GM23338 (cell line): ENCODE results near the gene ACSF3. TPM values are rescaled to one million over a fixed set of nuclear protein-coding genes. Genes with fewer than 3 reads are reported as not detected.

Experiments
- ATAC-seq: fragments of 200-7000 bp; cut with Tn5 transposase; 3 replicates; pipeline ENCODE4 v1.9.1; 2020
- DNase-seq: peaks from one replicate; pipeline ENCODE4 v3.0.0-alpha.2; 2015; ENCODE audit warnings: low spot score
- H2AFZ ChIP-seq: fragments of 200-600 bp; sonication (generic); 2 replicates; pipeline ENCODE4 v1.8.0; 2016; ENCODE audit warnings: antibody characterized with exemption, mild to moderate bottlenecking, moderate library complexity
- H3F3A ChIP-seq: fragments of 200-600 bp; sonication (generic); replicated peaks from 2 replicates; pipeline ENCODE4 v1.8.0; 2017; ENCODE audit warnings: antibody characterized with exemption, mixed run types, low read depth
- H3K27ac ChIP-seq: fragments of 200-600 bp; sonication (generic); 2 replicates; pipeline ENCODE4 v1.6.1; 2016; ENCODE audit warnings: low read depth
- H3K27me3 ChIP-seq: fragments of 200-600 bp; sonication (generic); 2 replicates; pipeline ENCODE4 v1.8.0; 2016; ENCODE audit warnings: mild to moderate bottlenecking, mixed run types, moderate library complexity; ENCODE audit not compliant: insufficient read depth
- H3K36me3 ChIP-seq: fragments of 200-600 bp; sonication (generic); 2 replicates; pipeline ENCODE4 v1.8.0; 2016; ENCODE audit warnings: mild to moderate bottlenecking; ENCODE audit not compliant: insufficient read depth
- H3K4me1 ChIP-seq: fragments of 200-600 bp; sonication (generic); 2 replicates; pipeline ENCODE4 v1.8.0; 2016; ENCODE audit warnings: mild to moderate bottlenecking, moderate library complexity; ENCODE audit not compliant: insufficient read depth
- H3K4me2 ChIP-seq: fragments of 200-600 bp; sonication (generic); 2 replicates; pipeline ENCODE4 v1.7.1; 2017; ENCODE audit warnings: mixed run types
- H3K4me3 ChIP-seq: fragments of 200-600 bp; sonication (generic); 2 replicates; pipeline ENCODE4 v1.6.1; 2016; ENCODE audit warnings: mixed run types
- H3K79me2 ChIP-seq: fragments of 200-600 bp; sonication (generic); replicated peaks from 2 replicates; pipeline ENCODE4 v1.8.0; 2017; ENCODE audit warnings: mild to moderate bottlenecking; ENCODE audit not compliant: insufficient read depth
- H3K9me2 ChIP-seq: fragments of 200-600 bp; sonication (generic); 2 replicates; pipeline ENCODE4 v1.8.0; 2017; ENCODE audit not compliant: insufficient read depth
- H4K20me1 ChIP-seq: fragments of 200-600 bp; sonication (generic); replicated peaks from 2 replicates; pipeline ENCODE4 v1.8.0; 2017; ENCODE audit warnings: mild to moderate bottlenecking; ENCODE audit not compliant: insufficient read depth
- H3K27ac Mint-ChIP-seq: 2 replicates; pipeline ENCODE4 v1.8.0; 2020; ENCODE audit warnings: inconsistent platforms, mild to moderate bottlenecking, moderate library complexity, mixed read lengths
- H3K27me3 Mint-ChIP-seq: 3 replicates; pipeline ENCODE4 v1.8.0; 2022; ENCODE audit warnings: low read depth, mild to moderate bottlenecking, moderate library complexity, mixed read lengths, inconsistent platforms; ENCODE audit not compliant: insufficient read depth, poor library complexity
- H3K36me3 Mint-ChIP-seq: 3 replicates; pipeline ENCODE4 v1.8.0; 2021; ENCODE audit warnings: low read depth, mild to moderate bottlenecking, inconsistent platforms, moderate library complexity, mixed read lengths
- H3K4me1 Mint-ChIP-seq: 3 replicates; pipeline ENCODE4 v1.8.0; 2020; ENCODE audit warnings: mild to moderate bottlenecking, inconsistent platforms, mixed read lengths
- H3K4me3 Mint-ChIP-seq: 3 replicates; pipeline ENCODE4 v1.8.0; 2021; ENCODE audit warnings: moderate library complexity, mild to moderate bottlenecking, inconsistent platforms, mixed read lengths
- H3K9me3 Mint-ChIP-seq: 3 replicates; pipeline ENCODE4 v1.8.0; 2020; ENCODE audit warnings: moderate library complexity, mild to moderate bottlenecking, inconsistent platforms, mixed read lengths
- CREB1 ChIP-seq: fragments of 250-450 bp; sonication (Bioruptor Pico); IDR thresholded peaks from 2 replicates; pipeline ENCODE4 v1.5.0; 2020; ENCODE audit warnings: low read depth, mild to moderate bottlenecking, moderate library complexity
- EZH2 ChIP-seq: fragments of 200-600 bp; sonication (generic); IDR thresholded peaks from one replicate; pipeline ENCODE4 v1.8.0; 2017; ENCODE audit warnings: antibody characterized with exemption, mild to moderate bottlenecking, low read depth; ENCODE audit not compliant: unreplicated experiment
- EZH2phosphoT487 ChIP-seq: fragments of 200-600 bp; sonication (generic); IDR thresholded peaks from one replicate; pipeline ENCODE4 v1.8.1; 2018; ENCODE audit warnings: antibody characterized with exemption; ENCODE audit not compliant: unreplicated experiment
- JUNB ChIP-seq: IDR thresholded peaks from one replicate; pipeline ENCODE4 v1.6.1; 2016; ENCODE audit warnings: antibody characterized with exemption; ENCODE audit not compliant: unreplicated experiment
- NANOG ChIP-seq: IDR thresholded peaks from 2 replicates; pipeline ENCODE4 v1.6.1; 2016; ENCODE audit warnings: antibody characterized with exemption, borderline replicate concordance
- POLR2AphosphoS5 ChIP-seq: IDR thresholded peaks from 2 replicates; pipeline ENCODE4 v1.6.1; 2016; ENCODE audit warnings: antibody characterized with exemption, low read depth
- STAT1 ChIP-seq: IDR thresholded peaks from one replicate; pipeline ENCODE4 v1.6.1; 2016; ENCODE audit warnings: antibody characterized with exemption; ENCODE audit not compliant: unreplicated experiment
- ZNF114 ChIP-seq: fragments of 250-450 bp; sonication (Bioruptor Pico); IDR thresholded peaks from 2 replicates; pipeline ENCODE4 v1.5.0; 2020; ENCODE audit warnings: mild to moderate bottlenecking, moderate library complexity
- ZNF331 ChIP-seq: fragments of 250-450 bp; sonication (Bioruptor Pico); IDR thresholded peaks from 2 replicates; pipeline ENCODE4 v1.5.0; 2020; ENCODE audit warnings: low read depth, mild to moderate bottlenecking, moderate library complexity
- polyA plus RNA-seq: library from polyadenylated mRNA; unstranded; fragments of >200 nt; fragmentation: Nextera tagmentation; extraction: Ambion mirVana; gene quantifications from 2 replicates; pipeline ENCODE4 v1.2.1, GENCODE V29; 2016
- total RNA-seq: library from RNA; depleted of rRNA; stranded (reverse); fragments of >200 nt; shearing (Covaris generic); gene quantifications from 2 replicates; pipeline ENCODE4 v1.2.3, GENCODE V29; 2014
- TF ChIP-seq, protein P1 (sequence below): IDR thresholded peaks from one replicate; pipeline ENCODE4 v1.6.1; 2018; ENCODE audit warnings: antibody characterized with exemption; ENCODE audit not compliant: unreplicated experiment
- TF ChIP-seq, protein P2 (sequence below): fragments of 250-450 bp; sonication (Bioruptor Pico); IDR thresholded peaks from 2 replicates; pipeline ENCODE4 v1.5.0; 2020; ENCODE audit warnings: mild to moderate bottlenecking, moderate library complexity
- TF ChIP-seq, protein P3 (sequence below): IDR thresholded peaks from 2 replicates; pipeline ENCODE4 v1.6.1; 2016; ENCODE audit warnings: antibody characterized with exemption
- TF ChIP-seq, protein P4 (sequence below), 2 experiments: fragments of 200-600 bp in 1 of 2; sonication (generic) in 1 of 2; conservative IDR thresholded peaks; 2 replicates each; pipeline versions ENCODE4 v1.5.1 to v1.6.1; 2016 to 2017; ENCODE audit warnings: antibody characterized with exemption in 2 of 2, low read depth in 2 of 2, mild to moderate bottlenecking in 2 of 2, moderate library complexity in 1 of 2

The ACSF3 gene
- total and polyA plus RNA-seq, 2 experiments from 2014 or later = 12.8 to 23.1 TPM

DNA sequence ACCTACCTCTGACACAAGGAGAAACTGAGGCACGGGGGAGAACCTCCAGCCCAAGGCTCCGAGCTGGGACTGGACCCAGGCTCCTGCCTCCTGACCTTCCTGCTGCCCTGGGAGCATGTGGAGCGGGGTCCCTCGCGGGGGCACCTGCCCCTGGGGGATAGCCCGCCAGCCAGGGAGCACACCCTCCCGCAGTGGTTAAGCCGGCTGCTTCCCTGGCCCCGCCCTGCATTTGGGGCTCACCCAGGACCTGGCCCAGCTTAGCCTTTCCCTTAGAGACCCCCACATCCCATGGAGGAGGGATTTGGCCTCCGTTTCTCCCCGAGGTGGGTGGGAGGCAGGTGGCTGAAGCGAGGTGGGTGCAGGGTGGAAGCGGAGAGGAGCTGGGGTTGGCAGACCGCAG lies 76.1 kb downstream of the ACSF3 start:
- ATAC-seq = no peak
- Histone ChIP-seq H2AFZ (no peak overlapping the region), H3K9me2 (no peaks in the 10 kb centered on the region), H3K4me2 (no peak overlapping the region), H3K79me2 (no peaks in the 10 kb centered on the region), H3K27me3 (no peaks in the 10 kb centered on the region), H3K36me3 (no peaks in the 10 kb centered on the region), H3K27ac (no peak overlapping the region), H3K4me3 (no peak overlapping the region), H3K4me1 (peaks cover 12% of the 10 kb centered on the region), H4K20me1 (no peaks in the 10 kb centered on the region), H3F3A (no peaks in the 10 kb centered on the region)
- Mint-ChIP-seq H3K27me3 (peaks cover 12% of the 10 kb centered on the region), H3K9me3 (no peaks in the 10 kb centered on the region), H3K36me3 (no peaks in the 10 kb centered on the region), H3K27ac (no peak overlapping the region), H3K4me3 (no peak overlapping the region), H3K4me1 (peaks cover 16% of the 10 kb centered on the region)
- DNase-seq = no peak
- TF ChIP-seq ZNF114 (CRISPR knock-in tag) = no peak
- no peak for TF ChIP-seq POLR2AphosphoS5
- TF ChIP-seq, protein P1, sequence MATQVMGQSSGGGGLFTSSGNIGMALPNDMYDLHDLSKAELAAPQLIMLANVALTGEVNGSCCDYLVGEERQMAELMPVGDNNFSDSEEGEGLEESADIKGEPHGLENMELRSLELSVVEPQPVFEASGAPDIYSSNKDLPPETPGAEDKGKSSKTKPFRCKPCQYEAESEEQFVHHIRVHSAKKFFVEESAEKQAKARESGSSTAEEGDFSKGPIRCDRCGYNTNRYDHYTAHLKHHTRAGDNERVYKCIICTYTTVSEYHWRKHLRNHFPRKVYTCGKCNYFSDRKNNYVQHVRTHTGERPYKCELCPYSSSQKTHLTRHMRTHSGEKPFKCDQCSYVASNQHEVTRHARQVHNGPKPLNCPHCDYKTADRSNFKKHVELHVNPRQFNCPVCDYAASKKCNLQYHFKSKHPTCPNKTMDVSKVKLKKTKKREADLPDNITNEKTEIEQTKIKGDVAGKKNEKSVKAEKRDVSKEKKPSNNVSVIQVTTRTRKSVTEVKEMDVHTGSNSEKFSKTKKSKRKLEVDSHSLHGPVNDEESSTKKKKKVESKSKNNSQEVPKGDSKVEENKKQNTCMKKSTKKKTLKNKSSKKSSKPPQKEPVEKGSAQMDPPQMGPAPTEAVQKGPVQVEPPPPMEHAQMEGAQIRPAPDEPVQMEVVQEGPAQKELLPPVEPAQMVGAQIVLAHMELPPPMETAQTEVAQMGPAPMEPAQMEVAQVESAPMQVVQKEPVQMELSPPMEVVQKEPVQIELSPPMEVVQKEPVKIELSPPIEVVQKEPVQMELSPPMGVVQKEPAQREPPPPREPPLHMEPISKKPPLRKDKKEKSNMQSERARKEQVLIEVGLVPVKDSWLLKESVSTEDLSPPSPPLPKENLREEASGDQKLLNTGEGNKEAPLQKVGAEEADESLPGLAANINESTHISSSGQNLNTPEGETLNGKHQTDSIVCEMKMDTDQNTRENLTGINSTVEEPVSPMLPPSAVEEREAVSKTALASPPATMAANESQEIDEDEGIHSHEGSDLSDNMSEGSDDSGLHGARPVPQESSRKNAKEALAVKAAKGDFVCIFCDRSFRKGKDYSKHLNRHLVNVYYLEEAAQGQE = no peak
- TF ChIP-seq EZH2phosphoT487 = no peak
- TF ChIP-seq, protein P2, sequence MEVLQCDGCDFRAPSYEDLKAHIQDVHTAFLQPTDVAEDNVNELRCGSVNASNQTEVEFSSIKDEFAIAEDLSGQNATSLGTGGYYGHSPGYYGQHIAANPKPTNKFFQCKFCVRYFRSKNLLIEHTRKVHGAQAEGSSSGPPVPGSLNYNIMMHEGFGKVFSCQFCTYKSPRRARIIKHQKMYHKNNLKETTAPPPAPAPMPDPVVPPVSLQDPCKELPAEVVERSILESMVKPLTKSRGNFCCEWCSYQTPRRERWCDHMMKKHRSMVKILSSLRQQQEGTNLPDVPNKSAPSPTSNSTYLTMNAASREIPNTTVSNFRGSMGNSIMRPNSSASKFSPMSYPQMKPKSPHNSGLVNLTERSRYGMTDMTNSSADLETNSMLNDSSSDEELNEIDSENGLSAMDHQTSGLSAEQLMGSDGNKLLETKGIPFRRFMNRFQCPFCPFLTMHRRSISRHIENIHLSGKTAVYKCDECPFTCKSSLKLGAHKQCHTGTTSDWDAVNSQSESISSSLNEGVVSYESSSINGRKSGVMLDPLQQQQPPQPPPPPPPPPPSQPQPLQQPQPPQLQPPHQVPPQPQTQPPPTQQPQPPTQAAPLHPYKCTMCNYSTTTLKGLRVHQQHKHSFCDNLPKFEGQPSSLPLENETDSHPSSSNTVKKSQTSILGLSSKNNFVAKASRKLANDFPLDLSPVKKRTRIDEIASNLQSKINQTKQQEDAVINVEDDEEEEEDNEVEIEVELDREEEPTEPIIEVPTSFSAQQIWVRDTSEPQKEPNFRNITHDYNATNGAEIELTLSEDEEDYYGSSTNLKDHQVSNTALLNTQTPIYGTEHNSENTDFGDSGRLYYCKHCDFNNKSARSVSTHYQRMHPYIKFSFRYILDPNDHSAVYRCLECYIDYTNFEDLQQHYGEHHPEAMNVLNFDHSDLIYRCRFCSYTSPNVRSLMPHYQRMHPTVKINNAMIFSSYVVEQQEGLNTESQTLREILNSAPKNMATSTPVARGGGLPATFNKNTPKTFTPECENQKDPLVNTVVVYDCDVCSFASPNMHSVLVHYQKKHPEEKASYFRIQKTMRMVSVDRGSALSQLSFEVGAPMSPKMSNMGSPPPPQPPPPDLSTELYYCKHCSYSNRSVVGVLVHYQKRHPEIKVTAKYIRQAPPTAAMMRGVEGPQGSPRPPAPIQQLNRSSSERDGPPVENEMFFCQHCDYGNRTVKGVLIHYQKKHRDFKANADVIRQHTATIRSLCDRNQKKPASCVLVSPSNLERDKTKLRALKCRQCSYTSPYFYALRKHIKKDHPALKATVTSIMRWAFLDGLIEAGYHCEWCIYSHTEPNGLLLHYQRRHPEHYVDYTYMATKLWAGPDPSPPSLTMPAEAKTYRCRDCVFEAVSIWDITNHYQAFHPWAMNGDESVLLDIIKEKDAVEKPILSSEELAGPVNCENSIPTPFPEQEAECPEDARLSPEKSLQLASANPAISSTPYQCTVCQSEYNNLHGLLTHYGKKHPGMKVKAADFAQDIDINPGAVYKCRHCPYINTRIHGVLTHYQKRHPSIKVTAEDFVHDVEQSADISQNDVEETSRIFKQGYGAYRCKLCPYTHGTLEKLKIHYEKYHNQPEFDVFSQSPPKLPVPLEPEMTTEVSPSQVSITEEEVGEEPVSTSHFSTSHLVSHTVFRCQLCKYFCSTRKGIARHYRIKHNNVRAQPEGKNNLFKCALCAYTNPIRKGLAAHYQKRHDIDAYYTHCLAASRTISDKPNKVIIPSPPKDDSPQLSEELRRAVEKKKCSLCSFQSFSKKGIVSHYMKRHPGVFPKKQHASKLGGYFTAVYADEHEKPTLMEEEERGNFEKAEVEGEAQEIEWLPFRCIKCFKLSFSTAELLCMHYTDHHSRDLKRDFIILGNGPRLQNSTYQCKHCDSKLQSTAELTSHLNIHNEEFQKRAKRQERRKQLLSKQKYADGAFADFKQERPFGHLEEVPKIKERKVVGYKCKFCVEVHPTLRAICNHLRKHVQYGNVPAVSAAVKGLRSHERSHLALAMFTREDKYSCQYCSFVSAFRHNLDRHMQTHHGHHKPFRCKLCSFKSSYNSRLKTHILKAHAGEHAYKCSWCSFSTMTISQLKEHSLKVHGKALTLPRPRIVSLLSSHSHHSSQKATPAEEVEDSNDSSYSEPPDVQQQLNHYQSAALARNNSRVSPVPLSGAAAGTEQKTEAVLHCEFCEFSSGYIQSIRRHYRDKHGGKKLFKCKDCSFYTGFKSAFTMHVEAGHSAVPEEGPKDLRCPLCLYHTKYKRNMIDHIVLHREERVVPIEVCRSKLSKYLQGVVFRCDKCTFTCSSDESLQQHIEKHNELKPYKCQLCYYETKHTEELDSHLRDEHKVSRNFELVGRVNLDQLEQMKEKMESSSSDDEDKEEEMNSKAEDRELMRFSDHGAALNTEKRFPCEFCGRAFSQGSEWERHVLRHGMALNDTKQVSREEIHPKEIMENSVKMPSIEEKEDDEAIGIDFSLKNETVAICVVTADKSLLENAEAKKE (CRISPR knock-in tag) = no peak
- TF ChIP-seq, protein P3, sequence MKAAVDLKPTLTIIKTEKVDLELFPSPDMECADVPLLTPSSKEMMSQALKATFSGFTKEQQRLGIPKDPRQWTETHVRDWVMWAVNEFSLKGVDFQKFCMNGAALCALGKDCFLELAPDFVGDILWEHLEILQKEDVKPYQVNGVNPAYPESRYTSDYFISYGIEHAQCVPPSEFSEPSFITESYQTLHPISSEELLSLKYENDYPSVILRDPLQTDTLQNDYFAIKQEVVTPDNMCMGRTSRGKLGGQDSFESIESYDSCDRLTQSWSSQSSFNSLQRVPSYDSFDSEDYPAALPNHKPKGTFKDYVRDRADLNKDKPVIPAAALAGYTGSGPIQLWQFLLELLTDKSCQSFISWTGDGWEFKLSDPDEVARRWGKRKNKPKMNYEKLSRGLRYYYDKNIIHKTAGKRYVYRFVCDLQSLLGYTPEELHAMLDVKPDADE = no peak
- TF ChIP-seq EZH2 = no peak
- no peak for TF ChIP-seq CREB1 (CRISPR knock-in tag)
- no peak for TF ChIP-seq STAT1
- TF ChIP-seq ZNF331 (CRISPR knock-in tag) = no peak
- no peak for TF ChIP-seq NANOG
- TF ChIP-seq JUNB = no peak
- TF ChIP-seq, protein P4, sequence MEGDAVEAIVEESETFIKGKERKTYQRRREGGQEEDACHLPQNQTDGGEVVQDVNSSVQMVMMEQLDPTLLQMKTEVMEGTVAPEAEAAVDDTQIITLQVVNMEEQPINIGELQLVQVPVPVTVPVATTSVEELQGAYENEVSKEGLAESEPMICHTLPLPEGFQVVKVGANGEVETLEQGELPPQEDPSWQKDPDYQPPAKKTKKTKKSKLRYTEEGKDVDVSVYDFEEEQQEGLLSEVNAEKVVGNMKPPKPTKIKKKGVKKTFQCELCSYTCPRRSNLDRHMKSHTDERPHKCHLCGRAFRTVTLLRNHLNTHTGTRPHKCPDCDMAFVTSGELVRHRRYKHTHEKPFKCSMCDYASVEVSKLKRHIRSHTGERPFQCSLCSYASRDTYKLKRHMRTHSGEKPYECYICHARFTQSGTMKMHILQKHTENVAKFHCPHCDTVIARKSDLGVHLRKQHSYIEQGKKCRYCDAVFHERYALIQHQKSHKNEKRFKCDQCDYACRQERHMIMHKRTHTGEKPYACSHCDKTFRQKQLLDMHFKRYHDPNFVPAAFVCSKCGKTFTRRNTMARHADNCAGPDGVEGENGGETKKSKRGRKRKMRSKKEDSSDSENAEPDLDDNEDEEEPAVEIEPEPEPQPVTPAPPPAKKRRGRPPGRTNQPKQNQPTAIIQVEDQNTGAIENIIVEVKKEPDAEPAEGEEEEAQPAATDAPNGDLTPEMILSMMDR (conservative IDR thresholded peaks at IDR 0.05; ENCODE audit: low read depth in 2 of 2) = no peak
